NCI-H1694 (cell line): ENCODE measurements around the gene HSFY2.
"Not testable (repeated sequence)": the region's sequence is repeated elsewhere in the genome, so short reads cannot be mapped to it uniquely, and the experiment has no call there.

ENCODE experiments used
- DNase-seq: peaks from one replicate; lab custom pipeline; 2025; lab: John Stamatoyannopoulos, UW

Gene HSFY2

DNA sequence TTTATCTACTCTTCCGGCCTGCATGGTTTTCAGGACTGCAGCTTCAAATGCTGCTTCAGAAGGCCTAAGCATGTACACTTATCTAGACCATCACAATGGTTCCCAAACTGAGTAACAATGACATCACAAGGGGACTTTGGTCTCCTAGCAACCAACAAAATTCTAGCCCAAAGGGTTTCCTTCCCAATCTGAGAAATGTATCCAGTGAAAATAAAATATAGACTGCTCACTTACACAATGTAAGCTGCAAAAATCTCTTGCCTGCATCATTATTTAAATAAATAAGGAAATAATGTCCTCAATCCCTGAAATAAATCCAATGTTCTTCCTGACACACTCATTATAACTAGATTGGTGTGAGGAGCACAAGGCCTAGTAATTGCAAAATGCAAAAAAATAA is at the start of gene HSFY2:
HSFY2 (minus strand) TSS at position 101 of the 400 bp plus-strand sequence. CDS start 117 bp downstream, outside the sequence.
- not testable (repeated sequence) for DNase-seq

GRCh38 chrY:18815751-18816150 is 42.2 kb upstream of the HSFY2 start:
- DNase-seq, result not testable (repeated sequence)

DNA sequence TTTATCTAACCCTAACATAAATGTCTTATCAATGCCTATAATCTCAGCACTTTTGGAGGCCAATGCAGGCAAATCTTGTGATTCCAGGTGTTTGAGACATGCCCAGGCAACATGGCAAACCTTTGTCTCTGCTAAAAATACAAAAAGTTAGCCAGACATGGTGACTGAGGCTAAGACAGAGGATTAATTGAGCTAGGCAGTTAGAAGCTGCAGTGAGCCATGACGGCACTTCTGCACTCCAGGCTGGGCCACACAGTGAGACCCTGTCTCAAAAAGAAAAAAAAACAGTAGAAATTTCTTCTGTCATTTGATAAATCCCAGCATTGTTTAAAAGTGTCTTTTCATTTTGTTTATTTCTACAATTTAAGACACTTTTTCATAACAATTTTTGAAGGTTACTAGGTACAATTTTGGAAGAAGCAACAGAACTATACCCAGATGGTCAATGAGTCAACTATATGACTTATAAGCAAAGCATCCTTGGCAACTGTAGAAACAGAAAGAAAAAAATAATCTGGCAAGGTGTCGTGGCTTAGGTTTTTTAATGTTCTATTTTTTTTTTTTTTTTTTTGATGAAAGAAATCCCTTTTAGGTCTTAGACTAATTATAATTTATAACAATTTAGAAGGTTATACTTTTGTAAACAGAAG is 15.3 kb upstream of the HSFY2 start:
- DNase-seq, result not testable (repeated sequence)

- DNase-seq, result not testable (repeated sequence)
Observed at GRCh38 chrY:18754077-18754476, 19.5 kb downstream of the HSFY2 start.

DNA sequence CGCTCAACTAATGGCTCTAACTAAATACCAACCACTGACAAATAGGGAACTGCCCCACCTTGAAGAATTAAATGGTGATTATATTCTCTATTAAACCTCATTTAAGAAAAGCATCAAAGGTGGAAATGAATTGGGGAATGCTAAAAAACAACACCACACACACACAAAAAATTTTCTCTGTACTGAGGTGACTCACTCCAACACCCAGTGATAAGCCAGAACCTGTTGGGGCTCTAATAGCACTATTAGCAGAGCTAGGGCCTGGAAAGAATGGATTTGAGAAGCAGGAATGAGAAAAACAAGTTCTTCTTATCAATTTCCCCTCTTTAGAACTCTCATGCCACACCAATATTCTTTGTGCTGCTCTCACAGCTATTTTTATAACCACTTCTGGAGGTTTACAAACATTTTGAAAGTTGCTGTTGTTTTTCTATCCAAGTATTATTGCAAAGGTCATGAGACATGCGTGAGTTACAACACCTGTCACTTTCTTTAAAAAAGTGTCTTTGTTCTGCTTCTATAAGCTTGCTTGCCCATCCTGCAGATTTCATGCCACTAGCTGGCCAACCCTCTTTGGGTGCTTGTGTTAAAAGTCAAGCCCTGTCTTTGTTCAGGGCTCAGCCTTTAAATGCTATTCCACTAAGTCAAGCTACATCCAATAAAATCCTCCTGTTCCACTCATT is 20.3 kb downstream of the HSFY2 start:
- DNase-seq, result not testable (repeated sequence)

- not testable (repeated sequence) for DNase-seq
Observed at GRCh38 chrY:18723714-18724113, 49.8 kb downstream of the HSFY2 start.
